NCI-H1694 treated with DMSO at 0.1 percent for 48 hours (cell line): Measurements from ENCODE around the gene CCDC127.

Source experiments
- DNase-seq: peaks from one replicate; lab custom pipeline; 2025; lab: John Stamatoyannopoulos, UW

CCDC127 gene

GRCh38 chr5:189486-189885, 28.5 kb downstream of the CCDC127 start:
- DNase-seq: no peak

GRCh38 chr5:188488-189481, 29.2 kb downstream of the CCDC127 start:
- peak; percentile 89 for DNase-seq

- no peak for DNase-seq
These were observed 30.1 kb downstream of the CCDC127 start for GRCh38 chr5:187617-188451.

- no peak for DNase-seq
These were observed 30.9 kb downstream of the CCDC127 start for GRCh38 chr5:187042-187431.

GRCh38 chr5:186091-187041, 31.6 kb downstream of the CCDC127 start:
- DNase-seq: no peak

- DNase-seq: no peak
These were observed 32.6 kb downstream of the CCDC127 start for GRCh38 chr5:185095-186070.

- DNase-seq: no peak
These were observed 33.5 kb downstream of the CCDC127 start for GRCh38 chr5:184471-184870.

- no peak for DNase-seq
These were observed 35.8 kb downstream of the CCDC127 start for GRCh38 chr5:182126-182525.

- DNase-seq: no peak
These were observed 36.4 kb downstream of the CCDC127 start for GRCh38 chr5:181566-181965.

GRCh38 chr5:181160-181559, 36.8 kb downstream of the CCDC127 start:
- DNase-seq: no peak

GRCh38 chr5:180286-180918, 37.6 kb downstream of the CCDC127 start:
- DNase-seq: no peak

- DNase-seq: no peak
These were observed 38.6 kb downstream of the CCDC127 start for GRCh38 chr5:179401-179800.

- no peak for DNase-seq
These were observed 39.8 kb downstream of the CCDC127 start for GRCh38 chr5:178110-178509.

- no peak for DNase-seq
These were observed 41.6 kb downstream of the CCDC127 start for GRCh38 chr5:176296-176823.

GRCh38 chr5:174876-175465, 43.0 kb downstream of the CCDC127 start:
- no peak for DNase-seq

- no peak for DNase-seq
These were observed 43.7 kb downstream of the CCDC127 start for GRCh38 chr5:174291-174600.

GRCh38 chr5:173392-174290, 44.3 kb downstream of the CCDC127 start:
- DNase-seq: no peak

GRCh38 chr5:172841-173251, 45.1 kb downstream of the CCDC127 start:
- no peak for DNase-seq
